GM23338 (cell line): ENCODE results near the gene CPLX3. TPM values are rescaled to one million over a fixed set of nuclear protein-coding genes. Genes with fewer than 3 reads are reported as not detected.

Experiments
- CTCF ChIP-seq, 2 experiments: fragments of 200-600 bp in 1 of 2; sonication (generic) in 1 of 2; conservative IDR thresholded peaks; 2 replicates each; pipeline versions ENCODE4 v1.5.1 to v1.6.1; 2016 to 2017; ENCODE audit warnings: antibody characterized with exemption in 2 of 2, low read depth in 2 of 2, mild to moderate bottlenecking in 2 of 2, moderate library complexity in 1 of 2
- ETS1 ChIP-seq: IDR thresholded peaks from 2 replicates; pipeline ENCODE4 v1.6.1; 2016; ENCODE audit warnings: antibody characterized with exemption
- EZH2phosphoT487 ChIP-seq: fragments of 200-600 bp; sonication (generic); IDR thresholded peaks from one replicate; pipeline ENCODE4 v1.8.1; 2018; ENCODE audit warnings: antibody characterized with exemption; ENCODE audit not compliant: unreplicated experiment
- JUNB ChIP-seq: IDR thresholded peaks from one replicate; pipeline ENCODE4 v1.6.1; 2016; ENCODE audit warnings: antibody characterized with exemption; ENCODE audit not compliant: unreplicated experiment
- POLR2AphosphoS5 ChIP-seq: IDR thresholded peaks from 2 replicates; pipeline ENCODE4 v1.6.1; 2016; ENCODE audit warnings: antibody characterized with exemption, low read depth
- STAT1 ChIP-seq: IDR thresholded peaks from one replicate; pipeline ENCODE4 v1.6.1; 2016; ENCODE audit warnings: antibody characterized with exemption; ENCODE audit not compliant: unreplicated experiment
- ZNF114 ChIP-seq: fragments of 250-450 bp; sonication (Bioruptor Pico); IDR thresholded peaks from 2 replicates; pipeline ENCODE4 v1.5.0; 2020; ENCODE audit warnings: mild to moderate bottlenecking, moderate library complexity
- ZNF462 ChIP-seq: fragments of 250-450 bp; sonication (Bioruptor Pico); IDR thresholded peaks from 2 replicates; pipeline ENCODE4 v1.5.0; 2020; ENCODE audit warnings: mild to moderate bottlenecking, moderate library complexity
- polyA plus RNA-seq: library from polyadenylated mRNA; unstranded; fragments of >200 nt; fragmentation: Nextera tagmentation; extraction: Ambion mirVana; gene quantifications from 2 replicates; pipeline ENCODE4 v1.2.1, GENCODE V29; 2016
- total RNA-seq: library from RNA; depleted of rRNA; stranded (reverse); fragments of >200 nt; shearing (Covaris generic); gene quantifications from 2 replicates; pipeline ENCODE4 v1.2.3, GENCODE V29; 2014

CPLX3 gene
- total and polyA plus RNA-seq, 2 experiments from 2014 or later = 0.66 TPM; not detected in 1

- TF ChIP-seq ZNF462 (CRISPR knock-in tag) (no peak), JUNB (no peak), ZNF114 (CRISPR knock-in tag) (no peak), STAT1 (no peak), ETS1 (no peak), POLR2AphosphoS5 (no peak), CTCF (conservative IDR thresholded peaks at IDR 0.05; ENCODE audit: low read depth in 2 of 2) (no peak), EZH2phosphoT487 (no peak)
These were observed 24.0 kb downstream of the CPLX3 start (continued) for GRCh38 chr15:74850393-74850792.
